Measurements from ENCODE around the gene DSG1. TPM values are rescaled to one million over a fixed set of nuclear protein-coding genes. Genes with fewer than 3 reads are reported as not detected.
"Not testable (repeated sequence)": the region's sequence is repeated elsewhere in the genome, so short reads cannot be mapped to it uniquely, and the experiment has no call there.

The DSG1 gene
- total RNA-seq, 1 donor from 2014 or later: not detected

DNA sequence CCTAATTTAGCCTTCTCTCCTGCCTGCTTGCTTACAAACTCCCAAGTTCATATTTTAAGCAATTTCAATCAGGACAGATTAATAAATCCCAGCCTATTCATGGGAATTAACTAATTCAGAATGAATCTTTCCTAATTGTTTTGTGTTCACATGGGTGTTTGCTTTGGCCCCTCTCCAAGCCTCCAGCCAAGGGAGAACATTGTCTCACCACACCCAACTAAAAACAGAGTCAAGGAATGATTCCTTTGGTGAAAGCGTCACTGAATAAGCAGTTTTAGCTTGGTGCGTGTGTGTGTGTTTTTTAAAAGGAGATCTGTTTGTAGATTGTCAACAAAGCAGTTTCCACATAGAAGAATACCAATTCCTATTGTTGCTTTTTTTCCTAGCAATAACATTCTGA is 43.0 kb upstream of the DSG1 start:
- intact Hi-C loops (cut with DNase I): no loop called here
- no peak overlapping the region for H3K27ac ChIP-seq

GRCh38 chr18:31275722-31276463 is 42.1 kb upstream of the DSG1 start:
- Histone ChIP-seq H3K9me3 (no peaks in the 10 kb centered on the region), H3K27ac (no peak overlapping the region), H3K36me3 (no peaks in the 10 kb centered on the region), H3K4me1 (no peaks in the 10 kb centered on the region), H3K27me3 (no peaks in the 10 kb centered on the region), H3K4me3 (no peak overlapping the region)
- peak; percentile 51 for ATAC-seq
- intact Hi-C loops (cut with DNase I): no loop called here
- no peak for DNase-seq
- TF ChIP-seq, protein P1, sequence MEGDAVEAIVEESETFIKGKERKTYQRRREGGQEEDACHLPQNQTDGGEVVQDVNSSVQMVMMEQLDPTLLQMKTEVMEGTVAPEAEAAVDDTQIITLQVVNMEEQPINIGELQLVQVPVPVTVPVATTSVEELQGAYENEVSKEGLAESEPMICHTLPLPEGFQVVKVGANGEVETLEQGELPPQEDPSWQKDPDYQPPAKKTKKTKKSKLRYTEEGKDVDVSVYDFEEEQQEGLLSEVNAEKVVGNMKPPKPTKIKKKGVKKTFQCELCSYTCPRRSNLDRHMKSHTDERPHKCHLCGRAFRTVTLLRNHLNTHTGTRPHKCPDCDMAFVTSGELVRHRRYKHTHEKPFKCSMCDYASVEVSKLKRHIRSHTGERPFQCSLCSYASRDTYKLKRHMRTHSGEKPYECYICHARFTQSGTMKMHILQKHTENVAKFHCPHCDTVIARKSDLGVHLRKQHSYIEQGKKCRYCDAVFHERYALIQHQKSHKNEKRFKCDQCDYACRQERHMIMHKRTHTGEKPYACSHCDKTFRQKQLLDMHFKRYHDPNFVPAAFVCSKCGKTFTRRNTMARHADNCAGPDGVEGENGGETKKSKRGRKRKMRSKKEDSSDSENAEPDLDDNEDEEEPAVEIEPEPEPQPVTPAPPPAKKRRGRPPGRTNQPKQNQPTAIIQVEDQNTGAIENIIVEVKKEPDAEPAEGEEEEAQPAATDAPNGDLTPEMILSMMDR (IDR thresholded peaks at IDR 0.05): no peak

More for the DNA sequence above, 43.0 kb upstream of the DSG1 start:
- H3K27me3 ChIP-seq: no peaks in the 10 kb centered on the region
- H3K9me3 ChIP-seq: no peaks in the 10 kb centered on the region
- no peaks in the 10 kb centered on the region for H3K36me3 ChIP-seq
- no peaks in the 10 kb centered on the region for H3K4me1 ChIP-seq
- ATAC-seq (peak; percentile 70), DNase-seq (peak; percentile 66)
- no peak overlapping the region for H3K4me3 ChIP-seq
- TF ChIP-seq, protein P1 (IDR thresholded peaks at IDR 0.05): no peak

- no peak for DNase-seq
- no peak overlapping the region for H3K27ac ChIP-seq
Measured at GRCh38 chr18:31278609-31279071, 39.3 kb upstream of the DSG1 start.

GRCh38 chr18:31280502-31280901 is 37.5 kb upstream of the DSG1 start:
- Histone ChIP-seq H3K4me1 (no peaks in the 10 kb centered on the region), H3K4me3 (no peak overlapping the region), H3K27ac (no peak overlapping the region), H3K9me3 (no peaks in the 10 kb centered on the region), H3K36me3 (no peaks in the 10 kb centered on the region), H3K27me3 (no peaks in the 10 kb centered on the region)
- intact Hi-C loops (cut with DNase I): no loop called here
- ATAC-seq (no peak), DNase-seq (no peak)
- TF ChIP-seq, protein P1 (IDR thresholded peaks at IDR 0.05): no peak

More at GRCh38 chr18:31278609-31279071, 39.3 kb upstream of the DSG1 start:
- TF ChIP-seq, protein P1 (IDR thresholded peaks at IDR 0.05): no peak
- no peaks in the 10 kb centered on the region for H3K36me3 ChIP-seq
- H3K27me3 ChIP-seq: no peaks in the 10 kb centered on the region
- intact Hi-C loops (cut with DNase I): no loop called here
- H3K9me3 ChIP-seq: no peaks in the 10 kb centered on the region
- no peak overlapping the region for H3K4me3 ChIP-seq
- no peaks in the 10 kb centered on the region for H3K4me1 ChIP-seq
- no peak for ATAC-seq

DNA sequence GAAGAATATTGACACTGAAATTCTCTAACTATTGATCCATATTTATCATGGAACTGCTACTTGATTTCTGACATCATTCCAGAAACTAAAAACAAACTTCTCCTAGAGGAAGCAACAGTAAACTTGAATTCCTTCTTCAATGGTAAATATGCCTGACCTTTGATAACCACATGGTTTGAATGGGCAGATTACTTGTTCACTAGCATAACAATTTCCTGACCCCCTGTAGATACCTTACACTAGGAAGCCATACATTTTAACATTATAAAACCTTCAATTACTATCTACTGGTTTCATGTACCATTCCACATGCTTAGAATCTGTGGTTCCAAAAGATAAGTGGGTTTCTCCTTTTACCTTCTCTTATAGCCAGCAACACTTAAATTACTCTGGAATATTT is 36.5 kb upstream of the DSG1 start:
- DNase-seq (no peak), ATAC-seq (no peak)
- intact Hi-C loops (cut with DNase I): no loop called here
- no peaks in the 10 kb centered on the region for H3K27me3 ChIP-seq
- TF ChIP-seq, protein P1 (IDR thresholded peaks at IDR 0.05): no peak
- no peaks in the 10 kb centered on the region for H3K4me1 ChIP-seq
- H3K36me3 ChIP-seq: no peaks in the 10 kb centered on the region
- H3K27ac ChIP-seq: no peak overlapping the region
- no peak overlapping the region for H3K4me3 ChIP-seq
- no peaks in the 10 kb centered on the region for H3K9me3 ChIP-seq

DNA sequence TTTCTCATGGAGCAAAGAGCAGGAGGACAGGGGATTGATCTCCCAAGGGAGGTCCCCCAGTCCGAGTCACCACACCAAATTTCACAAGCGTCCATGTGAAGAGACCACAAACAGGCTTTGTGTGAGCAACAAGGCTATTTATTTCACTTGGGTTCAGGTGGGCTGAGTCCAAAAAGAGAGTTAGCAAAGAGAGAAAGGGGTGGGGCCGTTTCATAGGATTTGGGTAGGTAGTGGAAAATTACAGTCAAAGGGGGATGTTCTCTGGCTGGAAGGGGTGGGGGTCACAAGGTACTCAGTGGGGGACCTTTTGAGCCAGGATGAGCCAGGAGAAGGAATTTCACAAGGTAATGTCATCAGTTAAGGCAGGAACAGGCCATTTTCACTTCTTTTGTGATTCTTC is 28.5 kb upstream of the DSG1 start:
- H3K4me3 ChIP-seq; H3K36me3 ChIP-seq; H3K4me1 ChIP-seq; H3K9me3 ChIP-seq; H3K27me3 ChIP-seq; DNase-seq; ATAC-seq; H3K27ac ChIP-seq; intact Hi-C loops (cut with DNase I): not testable (repeated sequence)
